H1 (cell line): ENCODE data around the gene OR52N2. TPM values are rescaled to one million over a fixed set of nuclear protein-coding genes. Genes with fewer than 3 reads are reported as not detected.

Experiments used
- polyA plus RNA-seq, 7 experiments: library from polyadenylated mRNA; depleted of rRNA in 3 of 7; stranded (reverse) in 5 of 7; unstranded in 2 of 7; fragments of >200 nt in 5 of 7; fragments of 200-250 nt in 2 of 7; gene quantifications; 1 replicate in 5 of 7; 2 replicates in 1 of 7; 4 replicates in 1 of 7; pipeline versions ENCODE4 v1.2.1 to v1.2.3, GENCODE V29; 2011 to 2013; ENCODE audit warnings: missing spikeins in 2 of 7, mixed read lengths in 2 of 7
- total RNA-seq: library from RNA; stranded (reverse); fragmentation: NEBNext Ultra II Directional; extraction: Animal tissue kit (Norgen Biotek cat#: 25700); gene quantifications from 2 replicates; pipeline ENCODE4 v1.2.1, GENCODE V29; 2021

The OR52N2 gene
- total and polyA plus RNA-seq, 2 of the 8 experiments (the other 6 are each of a cell fraction or from before 2014, with no cell fraction given): 0.39 to 4.8 TPM

Other genes with a start within 250 kb of the OR52N2 start
- gene OR52B6, start 228.0 kb upstream of the OR52N2 start, total RNA-seq: not detected in 2 replicates
- not detected in 2 replicates for gene OR52B6, start 228.0 kb upstream of the OR52N2 start, polyA plus RNA-seq (2011; rRNA removed)
- 20.6 and 21.6 TPM in 2 replicates for gene TRIM6, start 212.3 kb upstream of the OR52N2 start, total RNA-seq
- 21.8 and 23.3 TPM in 2 replicates for gene TRIM6, start 212.3 kb upstream of the OR52N2 start, polyA plus RNA-seq (2011; rRNA removed)
- 0.63 and 0.76 TPM in 2 replicates for gene TRIM34, start 183.9 kb upstream of the OR52N2 start, total RNA-seq
- 2.6 and 5.8 TPM in 2 replicates for gene TRIM34, start 183.9 kb upstream of the OR52N2 start, polyA plus RNA-seq (2011; rRNA removed)
- 33.3 and 35.5 TPM in 2 replicates for gene TRIM5, start 123.8 kb upstream of the OR52N2 start, total RNA-seq
- 14.5 and 23.5 TPM in 2 replicates for gene TRIM5, start 123.8 kb upstream of the OR52N2 start, polyA plus RNA-seq (2011; rRNA removed)
- 56.0 and 57.4 TPM in 2 replicates for gene TRIM22, start 119.1 kb upstream of the OR52N2 start, total RNA-seq
- gene TRIM22, start 119.1 kb upstream of the OR52N2 start, polyA plus RNA-seq (2011; rRNA removed): 42.9 and 82.7 TPM in 2 replicates
- not detected in 2 replicates for gene OR56B1, start 72.5 kb upstream of the OR52N2 start, total RNA-seq
- 0.08 and 0.20 TPM in 2 replicates for gene OR56B1, start 72.5 kb upstream of the OR52N2 start, polyA plus RNA-seq (2011; rRNA removed)
- gene OR52N4, start 54.7 kb upstream of the OR52N2 start, total RNA-seq: not detected in 2 replicates
- 3.5 and 3.7 TPM in 2 replicates for gene OR52N4, start 54.7 kb upstream of the OR52N2 start, polyA plus RNA-seq (2011; rRNA removed)
- gene OR52N5, start 25.6 kb upstream of the OR52N2 start, total RNA-seq: not detected in 2 replicates
- gene OR52N5, start 25.6 kb upstream of the OR52N2 start, polyA plus RNA-seq (2011; rRNA removed): 0.06 and 0.12 TPM in 2 replicates
- not detected in 2 replicates for gene OR52N1, start 17.7 kb upstream of the OR52N2 start, total RNA-seq
- gene OR52N1, start 17.7 kb upstream of the OR52N2 start, polyA plus RNA-seq (2011; rRNA removed): 0.09 TPM in 1 of 2 replicates, not detected in the other
- not detected in 2 replicates for gene OR52E6, start 33.0 kb downstream of the OR52N2 start, total RNA-seq
- 0.14 TPM in 1 of 2 replicates, not detected in the other for gene OR52E6, start 33.0 kb downstream of the OR52N2 start, polyA plus RNA-seq (2011; rRNA removed)
- not detected in 2 replicates for gene OR52E8, start 48.8 kb downstream of the OR52N2 start, total RNA-seq
- not detected in 2 replicates for gene OR52E8, start 48.8 kb downstream of the OR52N2 start, polyA plus RNA-seq (2011; rRNA removed)
- not detected in 2 replicates for gene OR52E4, start 71.7 kb downstream of the OR52N2 start, total RNA-seq
- not detected in 2 replicates for gene OR52E4, start 71.7 kb downstream of the OR52N2 start, polyA plus RNA-seq (2011; rRNA removed)
- not detected in 2 replicates for gene OR52E5, start 84.3 kb downstream of the OR52N2 start, total RNA-seq
- gene OR52E5, start 84.3 kb downstream of the OR52N2 start, polyA plus RNA-seq (2011; rRNA removed): not detected in 2 replicates
- not detected in 2 replicates for gene OR56A3, start 133.3 kb downstream of the OR52N2 start, total RNA-seq
- not detected in 2 replicates for gene OR56A3, start 133.3 kb downstream of the OR52N2 start, polyA plus RNA-seq (2011; rRNA removed)
- gene OR56A5, start 159.6 kb downstream of the OR52N2 start, total RNA-seq: not detected in 2 replicates
- gene OR56A5, start 159.6 kb downstream of the OR52N2 start, polyA plus RNA-seq (2011; rRNA removed): 0.08 and 0.14 TPM in 2 replicates
- not detected in 2 replicates for gene OR52L1, start 178.1 kb downstream of the OR52N2 start, total RNA-seq
- 0.06 and 0.24 TPM in 2 replicates for gene OR52L1, start 178.1 kb downstream of the OR52N2 start, polyA plus RNA-seq (2011; rRNA removed)
- not detected in 2 replicates for gene OR56A4, start 198.0 kb downstream of the OR52N2 start, total RNA-seq
- gene OR56A4, start 198.0 kb downstream of the OR52N2 start, polyA plus RNA-seq (2011; rRNA removed): 0.15 and 0.17 TPM in 2 replicates
- gene OR56A1, start 221.8 kb downstream of the OR52N2 start, total RNA-seq: 0.06 and 0.09 TPM in 2 replicates
- gene OR56A1, start 221.8 kb downstream of the OR52N2 start, polyA plus RNA-seq (2011; rRNA removed): 0.02 and 0.20 TPM in 2 replicates